RPMI7951 (cell line): ENCODE data around the gene RCVRN. TPM values are rescaled to one million over a fixed set of nuclear protein-coding genes. Genes with fewer than 3 reads are reported as not detected.

Experiments
- DNase-seq: peaks from one replicate; pipeline ENCODE4 v3.0.0-alpha.2; 2012; ENCODE audit warnings: low read depth
- total RNA-seq: library from RNA; depleted of rRNA; stranded (reverse); fragments of >200 nt; shearing (Covaris generic); gene quantifications from 2 replicates; pipeline ENCODE4 v1.2.3, GENCODE V29; 2014; rRNA removed

RCVRN gene
- total RNA-seq, 1 experiment from 2014 or later: 0.36 TPM

GRCh38 chr17:9850151-9850550 is 54.9 kb downstream of the RCVRN start:
- no peak for DNase-seq

Other genes starting within 250 kb of the RCVRN start
- not detected in 2 replicates for gene DHRS7C, start 113.7 kb downstream of the RCVRN start, total RNA-seq
- not detected in 2 replicates for gene GSG1L2, start 83.2 kb downstream of the RCVRN start, total RNA-seq
- not detected in 2 replicates for gene GLP2R, start 79.3 kb downstream of the RCVRN start, total RNA-seq